ENCODE data around the gene PXMP2. TPM values are rescaled to one million over a fixed set of nuclear protein-coding genes. Genes with fewer than 3 reads are reported as not detected.

PXMP2 gene
- total RNA-seq, 3 donors from 2014 or later: 5.9 to 11.5 (median 7.0) TPM

DNA sequence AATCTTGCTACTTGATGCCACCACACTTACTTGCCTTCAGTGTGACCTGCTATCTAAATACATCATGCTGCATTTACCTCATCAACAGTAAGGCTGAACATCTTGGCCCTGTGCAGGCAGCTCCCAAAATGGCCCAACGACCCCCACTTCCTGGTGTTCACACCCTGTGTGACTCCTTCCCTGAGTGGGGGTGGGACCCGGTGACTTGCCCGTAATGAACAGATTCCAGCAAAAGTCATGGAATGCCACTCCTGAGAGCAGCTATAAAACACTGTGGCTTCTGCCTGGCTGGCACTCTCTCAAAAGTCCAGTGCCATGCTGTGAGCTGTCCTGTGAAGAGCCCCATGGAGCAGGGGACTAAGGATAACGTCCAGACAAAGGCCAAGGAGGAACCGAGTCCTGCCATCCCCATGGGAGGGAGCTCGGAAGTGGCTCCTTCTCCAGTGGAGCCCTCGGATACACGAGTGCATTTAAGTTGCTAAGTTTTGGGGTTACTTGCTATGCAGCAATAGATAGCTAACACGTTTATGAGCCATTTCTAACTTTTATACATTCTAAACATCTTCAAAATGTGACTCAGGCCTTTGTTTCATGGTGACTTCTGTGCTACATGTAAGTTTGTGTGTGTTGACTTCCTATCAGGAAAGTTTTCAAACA lies 35.8 kb upstream of the PXMP2 start:
- Mint-ChIP-seq H3K36me3 (ENCODE audit: insufficient read depth) (peaks cover 35% of the 10 kb centered on the region), H3K4me3 (no peak overlapping the region), H3K9me3 (no peaks in the 10 kb centered on the region), H3K4me1 (ENCODE audit: low read depth) (no peaks in the 10 kb centered on the region), H3K27me3 (ENCODE audit: low read depth) (no peaks in the 10 kb centered on the region)
- no peak for ATAC-seq
- no peak for DNase-seq

DNA sequence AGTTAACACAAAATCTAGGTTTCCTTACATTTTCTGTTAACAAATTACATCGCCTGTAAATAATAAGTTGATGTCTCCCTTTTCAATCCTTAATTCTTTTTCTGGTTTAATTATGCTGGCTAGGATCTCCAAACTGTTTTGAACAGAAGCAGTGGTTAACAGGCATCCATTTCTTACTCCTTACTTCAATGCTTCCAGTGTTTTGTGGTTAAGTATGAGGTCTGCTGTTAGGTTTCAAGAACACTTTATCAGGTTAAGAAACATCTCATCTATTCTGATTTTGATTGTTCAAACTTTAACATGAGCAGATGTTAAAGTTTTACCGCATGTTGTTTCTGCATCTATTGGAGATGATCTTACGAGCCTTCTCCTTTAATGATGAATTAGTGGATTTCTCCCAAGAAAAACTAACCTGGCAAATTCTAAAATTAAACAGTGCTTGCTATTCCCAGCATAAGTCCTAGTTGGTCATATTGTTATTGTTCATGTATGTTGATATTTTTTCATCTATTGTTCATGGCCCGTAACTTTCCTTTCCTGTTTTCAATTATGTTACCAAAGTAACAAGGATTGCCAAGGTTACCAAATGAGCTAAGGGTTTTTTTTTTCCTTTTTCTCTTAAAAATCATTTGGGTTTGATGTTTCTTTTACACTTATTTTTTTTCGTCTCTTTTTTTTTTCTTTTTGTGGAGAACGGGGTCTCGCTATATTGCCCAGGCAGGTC lies 33.7 kb upstream of the PXMP2 start:
- no peaks in the 10 kb centered on the region for H3K9me3 Mint-ChIP-seq
- H3K4me1 Mint-ChIP-seq (ENCODE audit: low read depth): no peaks in the 10 kb centered on the region
- H3K36me3 Mint-ChIP-seq (ENCODE audit: insufficient read depth): peaks cover 40% of the 10 kb centered on the region
- H3K27me3 Mint-ChIP-seq (ENCODE audit: low read depth): no peaks in the 10 kb centered on the region
- H3K4me3 Mint-ChIP-seq: no peak overlapping the region
- DNase-seq: no peak
- ATAC-seq: no peak

DNA sequence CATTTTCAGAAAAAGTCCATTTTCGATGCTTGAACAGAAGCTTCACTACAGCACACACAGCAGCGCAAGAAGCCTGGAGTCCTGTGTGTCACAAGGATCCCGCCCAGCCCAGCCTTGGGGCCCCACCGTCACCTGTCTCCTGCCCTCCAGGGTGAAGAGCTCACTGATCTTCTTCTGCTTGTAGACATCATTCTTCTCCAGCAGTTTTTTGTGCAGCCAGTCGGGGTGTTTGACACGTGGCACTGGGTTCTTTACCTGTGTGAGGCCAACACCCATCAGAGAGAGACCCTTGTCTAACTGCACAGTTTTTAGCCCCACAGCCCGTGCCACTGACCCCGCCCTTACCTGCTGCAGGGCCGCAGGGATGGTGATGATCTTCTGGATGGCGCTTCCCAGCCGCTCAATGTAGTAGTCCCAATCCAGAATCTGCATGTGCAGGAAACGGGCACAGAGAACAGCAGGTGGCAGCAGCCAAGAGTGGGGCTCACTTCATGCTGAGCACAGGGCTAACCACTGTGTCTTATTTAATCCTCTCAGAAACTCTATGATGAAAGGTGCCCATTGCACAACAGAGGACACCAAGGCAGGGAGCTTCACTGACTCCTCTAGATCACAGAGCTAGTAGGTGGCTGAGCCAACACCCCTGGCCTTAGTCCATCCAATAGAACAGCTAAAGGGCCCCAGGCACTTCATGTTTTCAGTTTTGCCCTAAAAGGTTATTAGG lies 30.2 kb upstream of the PXMP2 start:
- H3K4me1 Mint-ChIP-seq (ENCODE audit: low read depth): peaks cover 5% of the 10 kb centered on the region
- DNase-seq (no peak), ATAC-seq (no peak)
- peaks cover 50% of the 10 kb centered on the region for H3K36me3 Mint-ChIP-seq (ENCODE audit: insufficient read depth)
- no peaks in the 10 kb centered on the region for H3K9me3 Mint-ChIP-seq
- H3K27me3 Mint-ChIP-seq (ENCODE audit: low read depth): no peaks in the 10 kb centered on the region
- no peak overlapping the region for H3K4me3 Mint-ChIP-seq

DNA sequence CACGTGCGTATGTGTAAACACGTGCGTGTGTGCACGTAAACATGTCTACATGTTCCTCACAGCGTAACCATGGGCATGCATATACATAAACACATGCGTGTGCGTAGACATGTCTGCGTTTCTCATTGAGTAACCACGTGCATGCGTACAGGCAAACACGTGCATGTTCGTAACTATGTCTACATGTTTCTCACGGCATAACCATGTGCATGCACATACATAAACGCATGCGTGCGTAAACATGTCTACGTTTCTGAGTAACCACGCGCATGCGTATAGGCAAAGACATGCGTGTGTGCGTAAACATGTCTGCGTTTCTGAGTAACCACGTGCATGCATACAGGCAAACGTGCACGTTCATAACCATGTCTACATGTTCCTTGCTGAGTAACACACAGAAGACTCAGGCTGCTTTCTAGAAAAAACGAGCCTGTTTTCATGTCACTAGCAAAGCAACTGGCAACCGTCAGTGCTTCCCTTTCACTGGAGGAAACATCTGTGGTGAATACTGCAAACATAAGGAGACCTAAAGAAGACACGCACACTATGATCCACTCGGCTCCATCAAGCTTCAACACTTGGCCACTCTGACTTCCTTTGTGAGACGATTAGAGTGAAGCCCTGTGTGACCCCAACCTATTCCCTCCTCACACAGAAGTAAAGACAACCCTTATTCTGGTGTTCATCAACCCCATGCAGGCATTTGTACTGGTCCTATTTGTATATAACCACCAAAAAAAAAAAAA lies 29.1 kb upstream of the PXMP2 start:
- Mint-ChIP-seq H3K4me3 (no peak overlapping the region), H3K27me3 (ENCODE audit: low read depth) (no peaks in the 10 kb centered on the region), H3K4me1 (ENCODE audit: low read depth) (peaks cover 7% of the 10 kb centered on the region), H3K36me3 (ENCODE audit: insufficient read depth) (peaks cover 52% of the 10 kb centered on the region), H3K9me3 (no peaks in the 10 kb centered on the region)
- no peak for DNase-seq
- no peak for ATAC-seq

DNA sequence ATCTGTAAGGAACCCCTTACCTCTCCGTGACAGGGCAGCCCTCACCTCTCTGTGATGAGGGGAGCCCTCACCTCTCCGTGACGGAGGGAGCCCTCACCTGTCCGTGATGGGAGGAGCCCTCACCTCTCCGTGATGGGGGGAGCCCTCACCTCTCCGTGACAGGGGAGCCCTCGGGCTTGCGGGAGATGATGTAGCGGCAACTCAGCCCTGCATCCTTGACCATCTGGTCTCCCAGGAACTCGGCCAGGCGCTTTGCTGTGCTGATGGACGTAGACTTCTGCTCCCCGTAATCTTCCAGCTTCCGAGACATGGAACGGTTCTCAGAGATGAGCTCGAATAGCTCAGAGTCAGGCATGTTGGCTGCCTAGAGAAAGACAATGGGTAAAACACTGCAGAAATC lies 28.2 kb upstream of the PXMP2 start:
- peaks cover 46% of the 10 kb centered on the region for H3K36me3 Mint-ChIP-seq (ENCODE audit: insufficient read depth)
- no peak for DNase-seq
- H3K27me3 Mint-ChIP-seq (ENCODE audit: low read depth): no peaks in the 10 kb centered on the region
- no peak overlapping the region for H3K4me3 Mint-ChIP-seq
- no peaks in the 10 kb centered on the region for H3K9me3 Mint-ChIP-seq
- peaks cover 7% of the 10 kb centered on the region for H3K4me1 Mint-ChIP-seq (ENCODE audit: low read depth)
- no peak for ATAC-seq

GRCh38 chr12:132660052-132660451 lies 27.3 kb upstream of the PXMP2 start:
- H3K27me3 Mint-ChIP-seq (ENCODE audit: low read depth): no peaks in the 10 kb centered on the region
- no peak for DNase-seq
- no peak overlapping the region for H3K4me3 Mint-ChIP-seq
- no peak for ATAC-seq
- peaks cover 47% of the 10 kb centered on the region for H3K36me3 Mint-ChIP-seq (ENCODE audit: insufficient read depth)
- H3K9me3 Mint-ChIP-seq: no peaks in the 10 kb centered on the region
- H3K4me1 Mint-ChIP-seq (ENCODE audit: low read depth): peaks cover 7% of the 10 kb centered on the region

DNA sequence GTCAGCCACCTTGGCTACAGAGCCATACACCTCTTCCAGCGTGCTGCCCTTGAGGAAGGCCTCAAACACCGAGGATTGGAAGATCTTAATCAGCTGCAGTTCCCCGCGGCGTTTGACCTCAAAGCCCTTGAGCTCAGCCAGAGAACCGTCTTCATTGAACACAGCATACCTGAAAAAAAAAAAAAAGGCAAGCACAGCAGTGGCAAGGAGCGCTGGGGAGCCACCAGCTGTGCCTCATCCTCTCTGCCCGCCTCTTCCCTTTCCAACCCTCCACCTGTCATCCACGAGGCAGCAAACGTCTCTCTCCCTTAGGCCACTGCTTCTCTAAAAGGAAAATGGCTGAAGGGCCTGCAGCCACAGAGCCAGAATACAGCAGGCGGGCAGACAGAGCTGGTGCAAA lies 26.4 kb upstream of the PXMP2 start:
- DNase-seq (no peak), ATAC-seq (no peak)
- Mint-ChIP-seq H3K36me3 (ENCODE audit: insufficient read depth) (peaks cover 57% of the 10 kb centered on the region), H3K4me3 (no peak overlapping the region), H3K4me1 (ENCODE audit: low read depth) (peaks cover 7% of the 10 kb centered on the region), H3K9me3 (no peaks in the 10 kb centered on the region), H3K27me3 (ENCODE audit: low read depth) (no peaks in the 10 kb centered on the region)

DNA sequence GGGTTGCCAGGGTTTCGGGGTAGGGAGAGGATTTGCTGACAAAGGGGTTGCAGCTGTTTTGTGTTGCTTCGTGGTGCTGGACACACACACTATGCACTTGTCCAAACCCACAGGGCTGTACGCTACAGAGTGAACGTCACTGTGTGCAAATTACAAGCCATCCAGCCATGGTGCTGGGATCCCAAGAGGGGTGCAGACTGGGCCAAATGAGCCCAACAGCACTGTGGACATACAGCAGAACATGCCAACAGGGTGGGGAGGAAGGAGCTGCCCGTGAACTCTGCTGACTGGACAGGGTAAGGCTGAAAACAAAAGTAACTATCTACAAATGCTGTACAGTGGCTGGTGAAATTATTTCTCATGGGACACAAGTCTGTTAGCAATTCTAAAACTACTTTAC lies 25.4 kb upstream of the PXMP2 start:
- Mint-ChIP-seq H3K27me3 (ENCODE audit: low read depth) (no peaks in the 10 kb centered on the region), H3K36me3 (ENCODE audit: insufficient read depth) (peaks cover 60% of the 10 kb centered on the region), H3K4me3 (no peak overlapping the region), H3K9me3 (no peaks in the 10 kb centered on the region), H3K4me1 (ENCODE audit: low read depth) (peaks cover 7% of the 10 kb centered on the region)
- ATAC-seq (no peak), DNase-seq (no peak)

DNA sequence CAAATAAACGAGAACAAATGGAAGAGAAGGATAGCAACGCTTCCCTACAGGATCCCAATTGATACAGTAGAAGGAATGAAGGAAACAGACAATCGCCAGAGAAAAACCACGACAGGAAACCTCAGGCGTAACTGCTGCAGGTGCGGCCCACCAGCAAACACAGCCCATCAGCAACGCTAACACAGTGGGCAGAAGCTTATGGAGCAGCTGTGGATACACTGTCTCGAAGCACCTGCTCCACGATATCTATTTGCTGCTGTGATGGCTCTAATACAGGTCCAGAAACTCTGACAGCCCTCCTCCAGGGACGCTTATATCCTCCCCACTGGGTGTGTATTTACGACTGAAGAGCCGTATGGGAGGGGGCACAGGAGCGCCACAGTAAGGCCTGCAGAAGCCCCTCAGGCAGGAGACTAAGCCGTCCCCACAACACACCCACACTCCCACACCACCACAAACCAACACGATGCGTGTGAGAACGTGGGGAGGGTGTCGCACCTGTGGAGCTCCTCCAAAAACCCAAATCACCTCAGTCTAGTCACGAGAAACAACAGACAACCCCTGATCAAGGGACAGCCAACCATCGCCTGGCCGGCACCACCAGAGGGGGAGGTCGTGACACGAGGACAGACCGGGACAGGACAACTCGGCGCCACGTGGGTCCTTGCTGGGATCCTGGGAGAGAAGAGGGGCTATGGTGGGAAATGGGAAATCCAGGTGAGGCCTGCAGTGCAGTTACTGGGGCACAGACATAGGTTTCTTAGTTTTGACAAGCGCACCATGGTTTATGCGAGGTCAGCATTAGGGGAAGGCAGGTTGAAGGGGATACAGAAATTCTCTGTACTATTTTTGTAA lies 24.3 kb upstream of the PXMP2 start:
- no peak overlapping the region for H3K4me3 Mint-ChIP-seq
- DNase-seq: no peak
- ATAC-seq: peak in 1 of 2 donors; percentile 25
- no peaks in the 10 kb centered on the region for H3K9me3 Mint-ChIP-seq
- no peaks in the 10 kb centered on the region for H3K27me3 Mint-ChIP-seq (ENCODE audit: low read depth)
- peaks cover 54% of the 10 kb centered on the region for H3K36me3 Mint-ChIP-seq (ENCODE audit: insufficient read depth)
- peaks cover 7% of the 10 kb centered on the region for H3K4me1 Mint-ChIP-seq (ENCODE audit: low read depth)

- DNase-seq (no peak), ATAC-seq (no peak)
- Mint-ChIP-seq H3K27me3 (ENCODE audit: low read depth) (no peaks in the 10 kb centered on the region), H3K4me3 (no peak overlapping the region), H3K36me3 (ENCODE audit: insufficient read depth) (peaks cover 53% of the 10 kb centered on the region), H3K4me1 (ENCODE audit: low read depth) (peaks cover 7% of the 10 kb centered on the region), H3K9me3 (no peaks in the 10 kb centered on the region)
These were observed 22.9 kb upstream of the PXMP2 start for GRCh38 chr12:132664206-132665148.

GRCh38 chr12:132665149-132665491 lies 22.3 kb upstream of the PXMP2 start:
- Mint-ChIP-seq H3K36me3 (ENCODE audit: insufficient read depth) (peaks cover 54% of the 10 kb centered on the region), H3K4me1 (ENCODE audit: low read depth) (peaks cover 3% of the 10 kb centered on the region), H3K9me3 (no peaks in the 10 kb centered on the region), H3K4me3 (no peak overlapping the region), H3K27me3 (ENCODE audit: low read depth) (no peaks in the 10 kb centered on the region)
- ATAC-seq (no peak), DNase-seq (no peak)

GRCh38 chr12:132665794-132666193 lies 21.6 kb upstream of the PXMP2 start:
- Mint-ChIP-seq H3K4me3 (no peak overlapping the region), H3K9me3 (no peaks in the 10 kb centered on the region), H3K4me1 (ENCODE audit: low read depth) (peaks cover 2% of the 10 kb centered on the region), H3K27me3 (ENCODE audit: low read depth) (no peaks in the 10 kb centered on the region), H3K36me3 (ENCODE audit: insufficient read depth) (peaks cover 52% of the 10 kb centered on the region)
- ATAC-seq (no peak), DNase-seq (no peak)

All from activated T-cell treated with anti-CD3 and anti-CD28 coated beads, Interleukin-2, amount 50 U/mL, for 4 hours (primary cell).